CD4-positive, alpha-beta memory T cell (primary cell): ENCODE data around the gene USP17L10. TPM values are rescaled to one million over a fixed set of nuclear protein-coding genes. Genes with fewer than 3 reads are reported as not detected.
"Not testable (repeated sequence)": the region's sequence is repeated elsewhere in the genome, so short reads cannot be mapped to it uniquely, and the experiment has no call there.

Experiments
- CTCF ChIA-PET: fragments of 350-600 bp; sonication (Branson Sonifier 250); formaldehyde crosslinking; loops from one replicate; lab custom pipeline; 2021; ENCODE audit warnings: inconsistent platforms; ENCODE audit not compliant: partially characterized antibody; lab: Charles Lee
- POLR2A ChIA-PET: fragments of 350-600 bp; sonication (Branson Sonifier 250); formaldehyde crosslinking; loops from one replicate; lab custom pipeline; 2021; ENCODE audit not compliant: partially characterized antibody; lab: Charles Lee
- DNase-seq, 5 donors: peaks; one replicate each; pipeline versions ENCODE4 v3.0.0 to v3.0.0-alpha.2; 2020 to 2022; ENCODE audit warnings: mixed read lengths in 1 of 5
- H3K27ac ChIP-seq: one replicate; pipeline ENCODE4 v1.7.0; 2013; ENCODE audit warnings: low read depth, low read length
- H3K27me3 ChIP-seq: 2 replicates; pipeline ENCODE4 v1.7.0; 2013; ENCODE audit warnings: mild to moderate bottlenecking, low read length, moderate library complexity; ENCODE audit not compliant: insufficient read depth
- H3K36me3 ChIP-seq: 2 replicates; pipeline ENCODE4 v1.7.0; 2013; ENCODE audit warnings: mild to moderate bottlenecking, low read length, moderate library complexity; ENCODE audit not compliant: insufficient read depth
- H3K4me1 ChIP-seq: 2 replicates; pipeline ENCODE4 v1.7.0; 2013; ENCODE audit warnings: mild to moderate bottlenecking, low read length, moderate library complexity; ENCODE audit not compliant: insufficient read depth
- H3K4me3 ChIP-seq, 2 donors: one replicate each; pipeline ENCODE4 v1.7.0; 2013; ENCODE audit warnings: low read length in 2 of 2, mild to moderate bottlenecking in 1 of 2
- H3K9me3 ChIP-seq, 2 donors: one replicate each; pipeline ENCODE4 v1.7.0; 2013; ENCODE audit warnings: low read length in 2 of 2, control low read depth in 1 of 2; ENCODE audit not compliant: control insufficient read depth in 1 of 2
- H3K27ac Mint-ChIP-seq, 7 donors: one replicate each; pipeline ENCODE4 v1.8.0; 2020 to 2021; ENCODE audit warnings: mixed read lengths in 7 of 7, mild to moderate bottlenecking in 6 of 7, inconsistent platforms in 3 of 7, moderate library complexity in 3 of 7
- H3K27me3 Mint-ChIP-seq, 2 donors: one replicate each; pipeline ENCODE4 v1.8.0; 2020 to 2021; ENCODE audit warnings: mixed read lengths in 2 of 2
- H3K36me3 Mint-ChIP-seq, 2 donors: one replicate each; pipeline ENCODE4 v1.8.0; 2020 to 2021; ENCODE audit warnings: mixed read lengths in 2 of 2, inconsistent platforms in 1 of 2, mild to moderate bottlenecking in 1 of 2
- H3K4me1 Mint-ChIP-seq, 4 donors: one replicate each; pipeline ENCODE4 v1.8.0; 2020 to 2021; ENCODE audit warnings: mixed read lengths in 4 of 4, mild to moderate bottlenecking in 1 of 4
- H3K4me3 Mint-ChIP-seq, 8 donors: one replicate each; pipeline ENCODE4 v1.8.0; 2020 to 2021; ENCODE audit warnings: mixed read lengths in 8 of 8, mild to moderate bottlenecking in 7 of 8, moderate library complexity in 6 of 8, inconsistent platforms in 3 of 8
- H3K9me3 Mint-ChIP-seq, 8 donors: one replicate each; pipeline ENCODE4 v1.8.0; 2020 to 2021; ENCODE audit warnings: mixed read lengths in 8 of 8, mild to moderate bottlenecking in 5 of 8, inconsistent platforms in 3 of 8, moderate library complexity in 1 of 8
- intact Hi-C: fragments of 100-400 bp; cut with micrococcal nuclease; formaldehyde crosslinking; loops from one replicate; pipeline ENCODE4 v1.15.1; 2023
- polyA plus RNA-seq, 2 donors: library from polyadenylated mRNA; unstranded; fragments of 300-500 nt; fragmentation: Illumina TruSeq; gene quantifications; one replicate each; pipeline ENCODE4 v1.2.3, GENCODE V29; 2021
- total RNA-seq, 2 experiments: library from RNA; stranded (reverse); gene quantifications; one replicate each; pipeline ENCODE4 v1.2.3, GENCODE V29; 2021

The USP17L10 gene, protein sequence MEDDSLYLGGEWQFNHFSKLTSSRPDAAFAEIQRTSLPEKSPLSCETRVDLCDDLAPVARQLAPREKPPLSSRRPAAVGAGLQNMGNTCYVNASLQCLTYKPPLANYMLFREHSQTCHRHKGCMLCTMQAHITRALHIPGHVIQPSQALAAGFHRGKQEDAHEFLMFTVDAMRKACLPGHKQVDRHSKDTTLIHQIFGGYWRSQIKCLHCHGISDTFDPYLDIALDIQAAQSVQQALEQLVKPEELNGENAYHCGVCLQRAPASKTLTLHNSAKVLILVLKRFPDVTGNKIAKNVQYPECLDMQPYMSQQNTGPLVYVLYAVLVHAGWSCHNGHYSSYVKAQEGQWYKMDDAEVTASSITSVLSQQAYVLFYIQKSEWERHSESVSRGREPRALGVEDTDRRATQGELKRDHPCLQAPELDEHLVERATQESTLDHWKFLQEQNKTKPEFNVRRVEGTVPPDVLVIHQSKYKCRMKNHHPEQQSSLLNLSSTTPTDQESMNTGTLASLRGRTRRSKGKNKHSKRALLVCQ
- total RNA-seq (not detected), polyA plus RNA-seq (not detected)

DNA sequence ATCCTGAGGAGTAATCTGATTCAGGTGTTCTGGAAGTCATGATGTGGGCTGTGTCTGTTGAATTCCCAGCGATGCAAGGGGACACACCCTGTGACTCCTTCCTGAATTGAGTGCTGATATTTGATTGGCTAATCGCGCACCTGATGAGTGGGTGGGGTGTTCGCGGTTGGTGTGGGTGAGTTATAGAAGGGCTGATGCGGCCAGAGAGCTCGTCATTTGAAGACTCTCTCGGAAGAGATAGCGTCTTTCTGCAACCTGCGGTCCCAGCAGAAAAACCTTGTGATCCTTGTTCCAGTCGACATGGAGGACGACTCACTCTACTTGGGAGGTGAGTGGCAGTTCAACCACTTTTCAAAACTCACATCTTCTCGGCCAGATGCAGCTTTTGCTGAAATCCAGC lies at the start of gene USP17L10:
TSS of gene USP17L10 (plus strand) at position 301 of the 400 bp plus-strand sequence. CDS start at position 301, 0 bp downstream.
- CTCF ChIA-PET, H3K4me1 ChIP-seq, H3K36me3 Mint-ChIP-seq, H3K9me3 ChIP-seq, H3K27me3 ChIP-seq, H3K27me3 Mint-ChIP-seq, POLR2A ChIA-PET, H3K4me3 ChIP-seq, H3K27ac Mint-ChIP-seq, H3K9me3 Mint-ChIP-seq, intact Hi-C loops, H3K36me3 ChIP-seq, DNase-seq, H3K4me1 Mint-ChIP-seq, H3K27ac ChIP-seq, H3K4me3 Mint-ChIP-seq: not testable (repeated sequence)

DNA sequence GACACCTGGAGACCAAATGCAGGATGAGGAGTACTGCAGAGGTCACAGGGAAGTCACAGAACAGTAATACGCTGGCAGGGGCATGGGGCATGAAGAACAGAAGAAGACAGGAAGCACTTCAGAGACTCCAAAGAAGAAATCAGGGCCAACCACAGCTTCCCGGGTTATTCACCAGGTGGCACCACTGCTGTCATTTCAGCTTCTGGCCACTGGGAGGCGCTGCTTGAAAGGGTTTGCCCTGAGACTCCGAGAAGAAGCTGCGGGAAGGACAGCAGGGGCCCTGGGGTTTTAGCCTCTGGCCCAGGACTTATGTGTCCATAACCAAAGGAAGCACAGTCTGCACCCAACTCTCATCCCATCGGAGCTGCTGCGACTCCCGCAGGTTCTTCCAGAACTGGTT lies 44.5 kb upstream of the USP17L10 start:
- intact Hi-C loops, H3K4me1 Mint-ChIP-seq: not testable (repeated sequence)
- peak in 1 of 5 donors; percentile 69 for DNase-seq

DNA sequence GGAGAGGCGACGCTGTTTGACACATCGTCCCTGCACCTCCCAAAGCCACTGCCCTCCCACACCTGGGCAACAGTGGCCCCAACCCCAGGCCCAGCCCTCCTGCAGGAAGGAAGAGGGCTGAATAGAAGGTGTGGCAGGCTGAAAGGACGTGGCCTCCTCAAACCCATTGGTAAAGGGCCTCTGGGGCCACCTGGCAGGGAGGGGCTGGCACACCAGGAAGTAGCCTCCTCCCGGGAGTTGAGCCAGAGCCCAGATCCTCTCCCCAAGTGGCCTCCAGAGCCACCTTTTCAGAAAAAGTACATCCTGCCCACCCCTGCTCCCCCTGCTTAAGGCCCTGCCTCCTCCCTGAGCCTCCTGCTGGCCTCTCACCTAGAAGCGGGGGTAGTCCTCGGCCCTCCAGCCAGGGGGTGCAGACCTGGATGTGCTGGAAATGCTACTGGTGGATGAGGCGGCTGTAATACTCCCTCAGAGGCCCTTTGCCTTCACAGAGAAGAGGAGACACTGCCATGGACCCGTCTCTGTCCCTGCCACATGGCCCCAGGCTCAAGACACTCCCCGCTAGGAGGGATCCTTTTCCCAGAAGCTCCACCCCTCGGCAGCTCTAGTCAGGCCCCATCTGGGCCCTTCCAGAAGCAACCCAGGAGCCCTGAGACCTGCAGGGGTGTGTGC lies 40.5 kb upstream of the USP17L10 start, which contains the start of gene FAM90A26:
TSS of gene FAM90A26 (plus strand) at position 619 of the 669 bp plus-strand sequence. CDS start 2,764 bp downstream, outside the sequence.
- H3K4me1 Mint-ChIP-seq, H3K4me3 Mint-ChIP-seq, H3K27ac ChIP-seq, H3K36me3 Mint-ChIP-seq, H3K27me3 ChIP-seq, H3K4me1 ChIP-seq, H3K4me3 ChIP-seq, intact Hi-C loops, H3K36me3 ChIP-seq, H3K9me3 Mint-ChIP-seq, DNase-seq, CTCF ChIA-PET, H3K27ac Mint-ChIP-seq, H3K9me3 ChIP-seq, H3K27me3 Mint-ChIP-seq, POLR2A ChIA-PET: not testable (repeated sequence)

More for the DNA sequence above, 44.5 kb upstream of the USP17L10 start:
- H3K9me3 ChIP-seq, POLR2A ChIA-PET, H3K4me3 ChIP-seq, H3K4me3 Mint-ChIP-seq, H3K27me3 ChIP-seq, H3K27ac Mint-ChIP-seq, H3K4me1 ChIP-seq, CTCF ChIA-PET, H3K36me3 ChIP-seq, H3K27ac ChIP-seq, H3K36me3 Mint-ChIP-seq, H3K27me3 Mint-ChIP-seq, H3K9me3 Mint-ChIP-seq: not testable (repeated sequence)

DNA sequence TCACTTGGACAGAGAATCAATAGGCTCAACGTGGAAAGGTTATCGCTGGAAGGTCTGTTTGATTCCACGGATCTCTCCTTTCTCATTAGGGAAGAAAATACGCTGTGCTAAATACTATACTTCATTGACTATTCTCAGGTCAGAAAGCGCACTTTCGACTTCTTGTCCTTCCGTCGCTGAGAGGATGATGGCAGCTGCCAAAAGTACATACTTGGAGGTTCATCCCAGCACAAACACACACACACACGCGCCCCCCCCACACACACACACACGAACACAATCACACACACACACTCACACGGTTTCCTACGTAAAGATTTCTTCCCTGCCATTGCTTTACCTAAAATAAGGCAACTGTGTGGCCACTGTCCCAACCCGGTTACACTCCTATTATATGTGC lies 4.2 kb downstream of the USP17L10 start:
- H3K27me3 ChIP-seq, H3K36me3 Mint-ChIP-seq, POLR2A ChIA-PET, H3K4me1 ChIP-seq, intact Hi-C loops, H3K9me3 ChIP-seq, H3K4me3 ChIP-seq, H3K4me3 Mint-ChIP-seq, CTCF ChIA-PET, H3K9me3 Mint-ChIP-seq, H3K27ac ChIP-seq, H3K36me3 ChIP-seq, H3K4me1 Mint-ChIP-seq, DNase-seq, H3K27me3 Mint-ChIP-seq, H3K27ac Mint-ChIP-seq: not testable (repeated sequence)

DNA sequence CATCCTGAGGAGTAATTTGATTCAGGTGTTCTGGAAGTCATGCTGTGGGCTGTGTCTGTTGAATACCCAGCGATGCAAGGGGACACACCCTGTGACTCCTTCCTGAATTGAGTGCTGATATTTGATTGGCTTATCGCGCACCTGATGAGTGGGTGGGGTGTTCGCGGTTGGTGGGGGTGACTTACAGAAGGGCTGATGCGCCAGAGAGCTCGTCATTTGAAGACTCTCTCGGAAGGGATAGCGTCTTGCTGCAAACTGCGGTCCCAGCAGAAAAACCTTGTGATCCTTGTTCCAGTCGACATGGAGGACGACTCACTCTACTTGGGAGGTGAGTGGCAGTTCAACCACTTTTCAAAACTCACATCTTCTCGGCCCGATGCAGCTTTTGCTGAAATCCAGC lies 4.6 kb downstream of the USP17L10 start, which contains the start of gene USP17L11:
TSS of gene USP17L11 (plus strand) at position 301 of the 400 bp plus-strand sequence. CDS start at position 301, 0 bp downstream.
- H3K4me3 ChIP-seq, intact Hi-C loops, H3K4me1 Mint-ChIP-seq, H3K36me3 Mint-ChIP-seq, H3K27ac ChIP-seq, DNase-seq, H3K9me3 ChIP-seq, H3K9me3 Mint-ChIP-seq, H3K36me3 ChIP-seq, CTCF ChIA-PET, H3K27me3 ChIP-seq, H3K27me3 Mint-ChIP-seq, POLR2A ChIA-PET, H3K4me1 ChIP-seq, H3K27ac Mint-ChIP-seq, H3K4me3 Mint-ChIP-seq: not testable (repeated sequence)

DNA sequence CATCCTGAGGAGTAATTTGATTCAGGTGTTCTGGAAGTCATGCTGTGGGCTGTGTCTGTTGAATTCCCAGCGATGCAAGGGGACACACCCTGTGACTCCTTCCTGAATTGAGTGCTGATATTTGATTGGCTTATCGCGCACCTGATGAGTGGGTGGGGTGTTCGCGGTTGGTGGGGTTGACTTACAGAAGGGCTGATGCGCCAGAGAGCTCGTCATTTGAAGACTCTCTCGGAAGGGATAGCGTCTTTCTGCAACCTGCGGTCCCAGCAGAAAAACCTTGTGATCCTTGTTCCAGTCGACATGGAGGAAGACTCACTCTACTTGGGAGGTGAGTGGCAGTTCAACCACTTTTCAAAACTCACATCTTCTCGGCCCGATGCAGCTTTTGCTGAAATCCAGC lies 9.4 kb downstream of the USP17L10 start, which contains the start of gene USP17L12:
TSS of gene USP17L12 (plus strand) at position 301 of the 400 bp plus-strand sequence. CDS start at position 301, 0 bp downstream.
- H3K4me3 Mint-ChIP-seq, H3K36me3 ChIP-seq, H3K27ac ChIP-seq, H3K4me1 ChIP-seq, H3K27me3 Mint-ChIP-seq, POLR2A ChIA-PET, intact Hi-C loops, H3K27me3 ChIP-seq, H3K9me3 Mint-ChIP-seq, H3K4me1 Mint-ChIP-seq, H3K36me3 Mint-ChIP-seq, H3K9me3 ChIP-seq, H3K4me3 ChIP-seq, H3K27ac Mint-ChIP-seq, DNase-seq, CTCF ChIA-PET: not testable (repeated sequence)

DNA sequence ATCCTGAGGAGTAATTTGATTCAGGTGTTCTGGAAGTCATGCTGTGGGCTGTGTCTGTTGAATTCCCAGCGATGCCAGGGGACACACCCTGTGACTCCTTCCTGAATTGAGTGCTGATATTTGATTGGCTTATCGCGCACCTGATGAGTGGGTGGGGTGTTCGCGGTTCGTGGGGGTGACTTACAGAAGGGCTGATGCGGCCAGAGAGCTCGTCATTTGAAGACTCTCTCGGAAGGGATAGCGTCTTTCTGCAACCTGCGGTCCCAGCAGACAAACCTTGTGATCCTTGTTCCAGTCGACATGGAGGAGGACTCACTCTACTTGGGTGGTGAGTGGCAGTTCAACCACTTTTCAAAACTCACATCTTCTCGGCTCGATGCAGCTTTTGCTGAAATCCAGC lies 14.1 kb downstream of the USP17L10 start, which contains the start of gene USP17L13:
TSS of gene USP17L13 (plus strand) at position 301 of the 400 bp plus-strand sequence. CDS start at position 301, 0 bp downstream.
- H3K9me3 Mint-ChIP-seq, H3K27ac Mint-ChIP-seq, H3K4me1 Mint-ChIP-seq, CTCF ChIA-PET, H3K27me3 Mint-ChIP-seq, H3K4me3 Mint-ChIP-seq, H3K36me3 Mint-ChIP-seq, H3K9me3 ChIP-seq, H3K4me3 ChIP-seq, H3K36me3 ChIP-seq, H3K27me3 ChIP-seq, H3K4me1 ChIP-seq, POLR2A ChIA-PET, intact Hi-C loops, DNase-seq, H3K27ac ChIP-seq: not testable (repeated sequence)
